ENCODE data around the gene ZNF502. TPM values are rescaled to one million over a fixed set of nuclear protein-coding genes. Genes with fewer than 3 reads are reported as not detected.

Gene ZNF502
- total and polyA plus RNA-seq, 2 of the 13 experiments (the other 11 are each of a cell fraction or from before 2014, with no cell fraction given): not detected

GRCh38 chr3:44729384-44729910 lies 17.0 kb downstream of the ZNF502 start, which contains the start of gene ZNF501 (continued):
- no peak for TF ChIP-seq HNF1A (IDR thresholded peaks at IDR 0.05; ENCODE audit: low read depth)
- peak; percentile 65; the same call in 1 of the 2 replicates for TF ChIP-seq HNF1A (CRISPR knock-in tag; IDR thresholded peaks at IDR 0.05; ENCODE audit: borderline replicate concordance)
- TF ChIP-seq NFE2 (CRISPR knock-in tag; IDR thresholded peaks at IDR 0.05): 0 out of 2 replicates have a peak, but pooled peaks have one; percentile 23
- peak; percentile 82; the same call in 1 of the 2 replicates for TF ChIP-seq ZNF501 (CRISPR knock-in tag; IDR thresholded peaks at IDR 0.05)
- 0 out of 2 replicates have a peak, but pooled peaks have one; percentile 18 for TF ChIP-seq ZKSCAN8 (CRISPR knock-in tag; IDR thresholded peaks at IDR 0.05; ENCODE audit: borderline replicate concordance)
- 0 out of 2 replicates have a peak, but pooled peaks have one; percentile 75 for TF ChIP-seq KLF15 (CRISPR knock-in tag; IDR thresholded peaks at IDR 0.05; ENCODE audit: borderline replicate concordance)
- no peak for TF ChIP-seq RAD21 (CRISPR knock-in tag; IDR thresholded peaks at IDR 0.05)
- 0 out of 2 replicates have a peak, but pooled peaks have one; percentile 23 for TF ChIP-seq SIX4 (CRISPR knock-in tag; IDR thresholded peaks at IDR 0.05)
- TF ChIP-seq DR1 (CRISPR knock-in tag; IDR thresholded peaks at IDR 0.05): peak; percentile 85
- peak; percentile 89 for TF ChIP-seq GZF1 (CRISPR knock-in tag; IDR thresholded peaks at IDR 0.05)
- TF ChIP-seq CEBPG (CRISPR knock-in tag; IDR thresholded peaks at IDR 0.05): peak; percentile 80
- no peak for TF ChIP-seq GLI4 (CRISPR knock-in tag; IDR thresholded peaks at IDR 0.05; ENCODE audit: borderline replicate concordance)
- no peak for TF ChIP-seq ZNF414 (CRISPR knock-in tag; IDR thresholded peaks at IDR 0.05)
- no peak for TF ChIP-seq STAT6 (CRISPR knock-in tag; IDR thresholded peaks at IDR 0.05; ENCODE audit: borderline replicate concordance)
- TF ChIP-seq ZNF124 (CRISPR knock-in tag; IDR thresholded peaks at IDR 0.05): peak; percentile 76; the same call in 1 of the 2 replicates
- no peak for TF ChIP-seq SIX1 (CRISPR knock-in tag; IDR thresholded peaks at IDR 0.05; ENCODE audit: borderline replicate concordance)
- TF ChIP-seq ZSCAN12 (CRISPR knock-in tag; IDR thresholded peaks at IDR 0.05): no peak
- no peak for TF ChIP-seq PAF1 (CRISPR knock-in tag; IDR thresholded peaks at IDR 0.05)
- TF ChIP-seq FOXM1 (CRISPR knock-in tag; IDR thresholded peaks at IDR 0.05): no peak
- peak; percentile 45; the same call in 1 of the 2 replicates for TF ChIP-seq RFXANK (CRISPR knock-in tag; IDR thresholded peaks at IDR 0.05)
- peak; percentile 55; the same call in 1 of the 2 replicates for TF ChIP-seq ZSCAN30 (CRISPR knock-in tag; IDR thresholded peaks at IDR 0.05)
- TF ChIP-seq ZNF740 (CRISPR knock-in tag; IDR thresholded peaks at IDR 0.05): 0 out of 2 replicates have a peak, but pooled peaks have one; percentile 33

All from HepG2 (cell line).